HS-27A (cell line): ENCODE results near the gene SLC1A1.

ENCODE experiments used
- DNase-seq: peaks from one replicate; pipeline ENCODE4 v3.0.0-alpha.2; 2012; ENCODE audit warnings: low read depth, missing footprints

SLC1A1 gene

GRCh38 chr9:4618700-4619099 is 128.4 kb downstream of the SLC1A1 start:
- DNase-seq, result no peak

GRCh38 chr9:4620057-4620765 is 129.9 kb downstream of the SLC1A1 start:
- no peak for DNase-seq

DNA sequence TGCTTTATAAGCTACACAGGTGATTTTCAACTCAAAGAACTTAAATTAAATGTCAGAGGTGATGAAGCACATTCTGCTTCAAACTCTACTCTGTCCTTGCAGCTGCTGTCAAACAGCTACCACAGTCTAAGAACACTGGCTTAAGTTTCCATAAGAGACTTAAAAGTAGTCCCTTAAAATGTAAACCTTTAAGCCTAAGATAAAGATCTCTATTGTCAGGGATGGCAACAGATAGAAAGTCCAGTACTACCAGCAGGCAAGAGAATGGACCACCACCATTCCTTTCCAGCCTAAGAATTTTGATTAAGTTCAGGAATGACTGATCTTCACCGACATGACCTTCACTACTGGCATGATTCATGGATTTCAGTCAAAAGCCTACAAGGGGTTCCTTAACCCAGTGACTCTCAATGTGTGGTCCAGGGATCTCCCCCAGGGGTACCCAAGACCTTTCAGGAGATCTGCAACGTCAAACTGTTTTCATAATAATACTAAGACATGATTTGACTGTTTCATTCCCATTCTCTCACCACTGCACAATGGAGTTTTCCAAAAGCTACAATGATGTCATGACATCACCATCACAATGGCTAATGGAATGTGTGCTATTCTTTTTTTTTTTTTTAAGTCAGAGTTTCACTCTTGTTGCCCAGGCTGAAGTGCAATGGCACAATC is 130.8 kb downstream of the SLC1A1 start:
- no peak for DNase-seq

GRCh38 chr9:4622016-4622415 is 131.7 kb downstream of the SLC1A1 start:
- no peak for DNase-seq

GRCh38 chr9:4630836-4631235 is 140.6 kb downstream of the SLC1A1 start:
- no peak for DNase-seq
